Esophagus squamous epithelium (tissue), 5 donors: ENCODE data around the gene HTN3. TPM values are rescaled to one million over a fixed set of nuclear protein-coding genes. Genes with fewer than 3 reads are reported as not detected.
"Not testable (repeated sequence)": the region's sequence is repeated elsewhere in the genome, so short reads cannot be mapped to it uniquely, and the experiment has no call there.

Experiments used
- DNase-seq: peaks from one replicate; lab custom pipeline; 2025; lab: John Stamatoyannopoulos, UW
- H3K27ac ChIP-seq, 4 donors: fragments of 200-600 bp; sonication (generic); one replicate each; pipeline ENCODE4 v1.5.1; 2016 to 2019; ENCODE audit warnings: mild to moderate bottlenecking in 1 of 4
- H3K27me3 ChIP-seq, 4 donors: fragments of 200-600 bp; sonication (generic); 1 replicate in 3 of 4; 2 replicates in 1 of 4; pipeline versions ENCODE4 v1.5.1 to v1.6.0; 2017 to 2021; ENCODE audit warnings: antibody characterized with exemption in 1 of 4
- H3K36me3 ChIP-seq, 3 donors: fragments of 200-600 bp; sonication (generic); one replicate each; pipeline ENCODE4 v1.5.1; 2016 to 2019
- H3K4me1 ChIP-seq, 3 donors: fragments of 200-600 bp; sonication (generic); one replicate each; pipeline ENCODE4 v1.5.1; 2017 to 2019
- H3K4me3 ChIP-seq, 4 donors: fragments of 200-600 bp; sonication (generic); 1 replicate in 3 of 4; 2 replicates in 1 of 4; pipeline ENCODE4 v1.5.1; 2016 to 2019; ENCODE audit warnings: mild to moderate bottlenecking in 2 of 4, moderate library complexity in 1 of 4
- H3K9me3 ChIP-seq, 3 donors: fragments of 200-600 bp; sonication (generic); one replicate each; pipeline ENCODE4 v1.5.1; 2016 to 2019
- CTCF ChIP-seq, 6 experiments: fragments of 450-650 bp in 4 of 6; fragments of 200-600 bp in 2 of 6; sonication (generic) in 2 of 6; IDR thresholded peaks; one replicate each; pipeline ENCODE4 v1.5.1; 2016 to 2019; ENCODE audit warnings: antibody characterized with exemption in 6 of 6, mild to moderate bottlenecking in 4 of 6, moderate library complexity in 4 of 6
- POLR2A ChIP-seq, 4 donors: fragments of 450-650 bp; IDR thresholded peaks; one replicate each; pipeline ENCODE4 v1.6.1; 2017; ENCODE audit warnings: antibody characterized with exemption in 4 of 4, mild to moderate bottlenecking in 4 of 4, moderate library complexity in 3 of 4
- WGBS, 2 donors: methylation state at CpG; one replicate each; pipeline ENCODE4 v1.1.5; 2018; 5-methylcytosine and 5-hydroxymethylcytosine counted together
- intact Hi-C: fragments of 100-400 bp; cut with DNase I; formaldehyde crosslinking; loops from one replicate; pipeline ENCODE4 v1.15.0; 2022
- total RNA-seq, 4 donors: library from RNA; depleted of rRNA; stranded (reverse); fragments of >200 nt; gene quantifications; one replicate each; pipeline ENCODE4 v1.1.0, GENCODE V29; 2016
- donor health status: DM: yes; HTN: yes; CAD: no.

The HTN3 gene
- total RNA-seq, 4 donors from 2014 or later = not detected

GRCh38 chr4:69999420-69999819 lies 28.8 kb upstream of the HTN3 start:
- Histone ChIP-seq H3K27ac (no peak overlapping the region), H3K36me3 (no peaks in the 10 kb centered on the region), H3K27me3 (no peaks in the 10 kb centered on the region), H3K4me3 (no peak overlapping the region), H3K9me3 (no peaks in the 10 kb centered on the region), H3K4me1 (peaks cover 0 to 4% (median 0%) of the 10 kb centered on the region in 3 donors)
- WGBS, 2 donors = 60 to 65% methylated on average over 3 of the region's 3 CpGs
- no peak for TF ChIP-seq POLR2A (IDR thresholded peaks at IDR 0.05)
- no peak for TF ChIP-seq CTCF (IDR thresholded peaks at IDR 0.05)
- DNase-seq = no peak
- intact Hi-C loops = no loop called here

DNA sequence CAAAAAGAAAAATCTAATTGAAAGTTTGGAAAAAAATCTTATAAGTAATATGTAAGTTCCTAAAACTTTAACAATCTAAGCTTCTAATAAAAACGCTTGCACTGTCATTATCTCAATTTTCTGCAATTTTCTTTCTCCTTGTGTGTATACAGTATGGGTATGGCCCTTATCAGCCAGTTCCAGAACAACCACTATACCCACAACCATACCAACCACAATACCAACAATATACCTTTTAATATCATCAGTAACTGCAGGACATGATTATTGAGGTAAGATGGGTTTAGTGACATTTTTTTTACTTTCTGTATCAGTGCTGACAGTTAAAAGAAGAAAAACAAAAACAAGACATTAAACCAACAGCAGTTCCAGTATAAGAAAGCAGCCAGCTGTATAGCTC lies 27.5 kb upstream of the HTN3 start:
- H3K27me3 ChIP-seq = no peaks in the 10 kb centered on the region
- H3K4me3 ChIP-seq = no peak overlapping the region
- H3K9me3 ChIP-seq = no peaks in the 10 kb centered on the region
- no peak overlapping the region for H3K27ac ChIP-seq
- H3K36me3 ChIP-seq = no peaks in the 10 kb centered on the region
- DNase-seq = no peak
- intact Hi-C loops = no loop called here
- H3K4me1 ChIP-seq = peaks cover 0 to 2% (median 0%) of the 10 kb centered on the region in 3 donors
- TF ChIP-seq CTCF (IDR thresholded peaks at IDR 0.05) = no peak
- 68 to 84% methylated on average over 1 of the region's 1 CpG for WGBS, 2 donors

GRCh38 chr4:70002507-70002906 lies 25.8 kb upstream of the HTN3 start:
- no peak for DNase-seq
- no peaks in the 10 kb centered on the region for H3K27me3 ChIP-seq
- H3K27ac ChIP-seq = no peak overlapping the region
- intact Hi-C loops = no loop called here
- no peaks in the 10 kb centered on the region for H3K9me3 ChIP-seq
- no peaks in the 10 kb centered on the region for H3K36me3 ChIP-seq
- H3K4me1 ChIP-seq = no peaks in the 10 kb centered on the region
- no peak overlapping the region for H3K4me3 ChIP-seq
- no peak for TF ChIP-seq POLR2A (IDR thresholded peaks at IDR 0.05)
- no peak for TF ChIP-seq CTCF (IDR thresholded peaks at IDR 0.05)

DNA sequence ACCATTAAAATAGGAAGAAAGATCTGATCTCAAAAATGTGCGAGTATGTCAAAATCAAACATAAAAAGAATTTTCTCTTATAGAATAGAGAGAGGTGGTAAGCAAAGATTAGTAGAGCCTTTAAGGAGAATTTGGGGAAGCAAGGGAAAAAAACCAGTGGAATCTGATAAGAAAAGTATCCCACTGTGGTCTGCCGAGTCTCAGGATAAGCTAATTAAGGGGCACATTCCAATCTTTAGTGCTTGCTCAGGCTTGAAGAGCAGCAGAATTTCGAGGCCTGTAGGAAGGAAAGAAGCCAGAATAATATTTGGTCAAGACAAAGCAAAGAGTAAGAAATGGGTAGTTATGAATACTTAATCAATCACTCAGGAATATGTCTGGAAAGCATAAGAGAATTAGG lies 19.5 kb upstream of the HTN3 start:
- Histone ChIP-seq H3K36me3 (no peaks in the 10 kb centered on the region), H3K27me3 (no peaks in the 10 kb centered on the region), H3K4me1 (no peaks in the 10 kb centered on the region), H3K27ac (no peak overlapping the region), H3K4me3 (no peak overlapping the region), H3K9me3 (no peaks in the 10 kb centered on the region)
- intact Hi-C loops = no loop called here
- TF ChIP-seq POLR2A (IDR thresholded peaks at IDR 0.05) = no peak
- no peak for TF ChIP-seq CTCF (IDR thresholded peaks at IDR 0.05)
- WGBS, 2 donors = 42 to 45% methylated on average over 3 of the region's 3 CpGs
- DNase-seq = no peak

- H3K4me3 ChIP-seq, DNase-seq, H3K36me3 ChIP-seq, intact Hi-C loops, H3K9me3 ChIP-seq, H3K27ac ChIP-seq, H3K4me1 ChIP-seq, H3K27me3 ChIP-seq: not testable (repeated sequence)
- WGBS, 2 donors = 70 to 100% methylated on average over 3 to 7 of the region's 10 CpGs
Measured at GRCh38 chr4:70019006-70019405, 9.3 kb upstream of the HTN3 start.

DNA sequence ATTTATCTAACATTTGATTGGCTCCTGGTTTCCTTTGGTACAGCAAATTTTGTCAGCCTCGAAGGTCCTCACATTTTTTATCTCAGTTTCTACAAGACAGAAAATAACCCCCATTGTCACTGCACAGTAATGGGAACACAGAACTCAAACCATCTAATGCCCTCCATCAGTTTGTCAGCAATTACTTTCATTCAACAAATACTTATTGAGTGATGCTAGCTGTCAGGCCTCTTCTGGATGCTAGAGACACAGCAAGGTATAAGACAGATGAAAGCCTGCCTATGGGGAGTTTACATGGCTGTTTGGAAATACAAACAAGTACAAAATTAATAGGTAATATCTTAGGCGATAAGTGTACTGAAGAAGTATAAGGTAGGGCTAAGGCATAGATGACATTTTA lies 5.0 kb upstream of the HTN3 start:
- no peaks in the 10 kb centered on the region for H3K36me3 ChIP-seq
- no peaks in the 10 kb centered on the region for H3K4me1 ChIP-seq
- no peak for TF ChIP-seq CTCF (IDR thresholded peaks at IDR 0.05)
- TF ChIP-seq POLR2A (IDR thresholded peaks at IDR 0.05) = no peak
- no peak overlapping the region for H3K27ac ChIP-seq
- no peaks in the 10 kb centered on the region for H3K9me3 ChIP-seq
- no peaks in the 10 kb centered on the region for H3K27me3 ChIP-seq
- no peak for DNase-seq
- no peak overlapping the region for H3K4me3 ChIP-seq
- 65 to 76% methylated on average over 2 of the region's 2 CpGs for WGBS, 2 donors
- intact Hi-C loops = no loop called here
